Measurements from ENCODE around the gene ANO2.

GRCh38 chr12:5599378-5599777, 345.7 kb downstream of the ANO2 start:
- no peak for TF ChIP-seq CTCF (IDR thresholded peaks at IDR 0.05)
- no peak for TF ChIP-seq POLR2A (IDR thresholded peaks at IDR 0.05)
- TF ChIP-seq POLR2AphosphoS5 (IDR thresholded peaks at IDR 0.05), result no peak
- no peak for TF ChIP-seq EP300 (IDR thresholded peaks at IDR 0.05)

All from stomach (tissue), 4 donors.